Colonic mucosa (tissue), 4 donors: ENCODE data around the gene BICD1. TPM values are rescaled to one million over a fixed set of nuclear protein-coding genes. Genes with fewer than 3 reads are reported as not detected.

Source experiments
- DNase-seq: peaks from one replicate; pipeline ENCODE4 v3.0.0-alpha.2; 2020
- H3K27ac ChIP-seq: fragments of 200-600 bp; one replicate; pipeline ENCODE4 v1.8.0; 2021
- H3K27me3 ChIP-seq: fragments of 200-600 bp; one replicate; pipeline ENCODE4 v1.8.0; 2021
- H3K36me3 ChIP-seq: fragments of 200-600 bp; one replicate; pipeline ENCODE4 v1.8.0; 2021
- H3K4me1 ChIP-seq: fragments of 200-600 bp; one replicate; pipeline ENCODE4 v1.8.0; 2021; ENCODE audit warnings: mild to moderate bottlenecking
- H3K4me3 ChIP-seq: fragments of 200-600 bp; one replicate; pipeline ENCODE4 v1.8.0; 2021
- H3K9ac ChIP-seq, 2 donors: one replicate each; pipeline ENCODE4 v1.7.0; 2013; ENCODE audit warnings: control low read depth in 2 of 2, low read depth in 2 of 2, low read length in 2 of 2
- H3K9me3 ChIP-seq: fragments of 200-600 bp; one replicate; pipeline ENCODE4 v1.8.0; 2021
- CTCF ChIP-seq: fragments of 200-600 bp; IDR thresholded peaks from one replicate; pipeline ENCODE4 v1.8.0; 2022; ENCODE audit warnings: antibody characterized with exemption, mild to moderate bottlenecking
- intact Hi-C: fragments of 100-400 bp; cut with DNase I; formaldehyde crosslinking; loops from one replicate; pipeline ENCODE4 v1.14.1; 2022
- total RNA-seq, 2 donors: library from RNA; stranded (reverse); fragmentation: NEBNext Ultra II Directional in 1 of 2; extraction: Animal tissue kit (Norgen Biotek cat#: 25700) in 1 of 2; gene quantifications; one replicate each; pipeline ENCODE4 v1.2.1, GENCODE V29; 2021
- donor health status: healthy.
- donor health status: DM: no; HTN: no; CAD: no.
- donor health status: DM: no; HTN: no; CAD: no.

Gene BICD1
- total RNA-seq, 2 donors from 2014 or later: 4.2 to 5.8 TPM

GRCh38 chr12:32069071-32069470 is 37.6 kb upstream of the BICD1 start:
- Histone ChIP-seq H3K4me3 (no peak overlapping the region), H3K9me3 (no peaks in the 10 kb centered on the region), H3K9ac (no peak overlapping the region), H3K27ac (no peak overlapping the region), H3K4me1 (no peaks in the 10 kb centered on the region), H3K27me3 (no peaks in the 10 kb centered on the region), H3K36me3 (no peaks in the 10 kb centered on the region)
- no peak for DNase-seq
- no peak for TF ChIP-seq CTCF
- intact Hi-C loops: loop anchor here (5.0 to 10.0 kb wide), 3 partner anchors 33 to 414 kb away; partner anchors contain the start of gene ETFBKMT

- no peaks in the 10 kb centered on the region for H3K27me3 ChIP-seq
- H3K9ac ChIP-seq: no peak overlapping the region
- no peaks in the 10 kb centered on the region for H3K36me3 ChIP-seq
- no peak overlapping the region for H3K4me3 ChIP-seq
- no peak overlapping the region for H3K27ac ChIP-seq
- H3K9me3 ChIP-seq: no peaks in the 10 kb centered on the region
- intact Hi-C loops: loop anchor here (5.0 to 10.0 kb wide), 3 partner anchors 33 to 415 kb away; partner anchors contain the start of gene ETFBKMT
- H3K4me1 ChIP-seq: no peaks in the 10 kb centered on the region
- no peak for TF ChIP-seq CTCF
- DNase-seq: no peak
Measured at GRCh38 chr12:32069731-32070130, 36.9 kb upstream of the BICD1 start.

- Histone ChIP-seq H3K36me3 (no peaks in the 10 kb centered on the region), H3K4me1 (no peaks in the 10 kb centered on the region), H3K27me3 (no peaks in the 10 kb centered on the region), H3K9me3 (no peaks in the 10 kb centered on the region), H3K4me3 (no peak overlapping the region), H3K27ac (no peak overlapping the region), H3K9ac (no peak overlapping the region)
- intact Hi-C loops: no loop called here
- no peak for DNase-seq
- TF ChIP-seq CTCF: no peak
Measured at GRCh38 chr12:32070370-32070769, 36.3 kb upstream of the BICD1 start.

- intact Hi-C loops: no loop called here
- TF ChIP-seq CTCF: no peak
Measured at GRCh38 chr12:32072102-32072501, 34.5 kb upstream of the BICD1 start.

GRCh38 chr12:32074432-32074831 is 32.2 kb upstream of the BICD1 start:
- H3K9me3 ChIP-seq: no peaks in the 10 kb centered on the region
- H3K27me3 ChIP-seq: no peaks in the 10 kb centered on the region
- intact Hi-C loops: no loop called here
- no peaks in the 10 kb centered on the region for H3K36me3 ChIP-seq
- H3K27ac ChIP-seq: no peak overlapping the region
- no peak for DNase-seq
- H3K9ac ChIP-seq: no peak overlapping the region
- TF ChIP-seq CTCF: no peak
- H3K4me3 ChIP-seq: no peak overlapping the region
- no peaks in the 10 kb centered on the region for H3K4me1 ChIP-seq

More at GRCh38 chr12:32072102-32072501, 34.5 kb upstream of the BICD1 start:
- Histone ChIP-seq H3K4me3 (no peak overlapping the region), H3K9ac (no peak overlapping the region), H3K27ac (no peak overlapping the region), H3K4me1 (no peaks in the 10 kb centered on the region), H3K36me3 (no peaks in the 10 kb centered on the region), H3K27me3 (no peaks in the 10 kb centered on the region), H3K9me3 (no peaks in the 10 kb centered on the region)
- no peak for DNase-seq
